ENCODE results near the gene TRMT13. TPM values are rescaled to one million over a fixed set of nuclear protein-coding genes. Genes with fewer than 3 reads are reported as not detected.
A peak's percentile ranks its signal among the peaks of the same experiment; 100 is the strongest.

The TRMT13 gene
- total and polyA plus RNA-seq, 9 of the 15 experiments (the other 6 are each of a cell fraction or from before 2014, with no cell fraction given) = 18.7 to 33.0 (median 28.9) TPM

DNA sequence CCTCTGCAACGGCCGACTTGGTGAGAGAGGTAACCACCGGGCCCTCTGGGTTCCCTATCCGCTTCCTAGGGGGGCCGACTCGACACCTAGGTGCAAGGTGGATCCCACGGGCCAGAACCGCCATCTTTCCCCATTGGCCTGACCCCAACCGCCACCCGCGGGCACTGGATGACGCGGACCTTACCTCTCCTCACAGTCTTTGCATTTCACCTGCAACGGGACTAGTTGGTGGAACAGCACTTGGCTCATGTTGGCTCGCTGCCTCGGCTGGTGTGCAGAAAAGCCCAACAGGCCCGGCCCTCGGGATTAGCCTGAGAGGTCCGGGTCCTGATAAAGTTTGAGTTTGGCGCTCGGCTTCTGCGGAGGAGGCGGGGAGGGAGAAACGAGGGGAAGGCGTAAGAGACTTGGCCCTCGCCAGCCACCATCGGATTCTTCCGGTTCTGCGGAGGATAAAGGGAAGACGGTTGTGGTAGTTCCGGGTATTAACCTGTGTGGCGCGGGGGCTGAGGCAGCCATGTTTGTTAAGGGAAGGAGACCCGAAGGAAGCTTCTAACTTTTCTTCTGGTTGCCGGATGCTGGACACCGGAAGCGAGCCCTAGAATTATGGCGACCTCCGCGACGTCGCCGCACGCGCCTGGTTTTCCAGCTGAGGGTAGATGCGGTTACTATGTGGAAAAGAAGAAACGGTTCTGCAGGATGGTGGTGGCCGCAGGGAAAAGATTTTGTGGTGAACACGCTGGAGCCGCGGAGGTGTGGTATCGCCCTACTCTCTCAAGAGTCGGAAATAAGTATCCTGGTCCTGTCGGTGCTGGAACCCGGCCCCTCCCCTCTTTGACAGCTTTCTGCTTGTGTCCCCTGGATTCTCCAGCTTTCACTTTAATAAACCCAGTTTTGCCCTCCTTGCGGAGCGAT lies at the start of gene TRMT13, which contains the start of gene SASS6 (continued):
- TF ChIP-seq, protein P1, sequence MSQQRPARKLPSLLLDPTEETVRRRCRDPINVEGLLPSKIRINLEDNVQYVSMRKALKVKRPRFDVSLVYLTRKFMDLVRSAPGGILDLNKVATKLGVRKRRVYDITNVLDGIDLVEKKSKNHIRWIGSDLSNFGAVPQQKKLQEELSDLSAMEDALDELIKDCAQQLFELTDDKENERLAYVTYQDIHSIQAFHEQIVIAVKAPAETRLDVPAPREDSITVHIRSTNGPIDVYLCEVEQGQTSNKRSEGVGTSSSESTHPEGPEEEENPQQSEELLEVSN (IDR thresholded peaks at IDR 0.05; ENCODE audit: borderline replicate concordance in 1 of 2, extremely low read depth in 1 of 2, insufficient read depth in 1 of 2, insufficient read length in 1 of 2, low read depth in 1 of 2, low read length in 1 of 2, poor library complexity in 1 of 2, severe bottlenecking in 1 of 2) = peak; percentile 81 to 87
- peak; percentile 85 for TF ChIP-seq TBP (optimal IDR thresholded peaks at IDR 0.05; ENCODE audit: low read depth, low read length)
- TF ChIP-seq CEBPB (tag; IDR thresholded peaks at IDR 0.05) = no peak
- TF ChIP-seq, protein P2, sequence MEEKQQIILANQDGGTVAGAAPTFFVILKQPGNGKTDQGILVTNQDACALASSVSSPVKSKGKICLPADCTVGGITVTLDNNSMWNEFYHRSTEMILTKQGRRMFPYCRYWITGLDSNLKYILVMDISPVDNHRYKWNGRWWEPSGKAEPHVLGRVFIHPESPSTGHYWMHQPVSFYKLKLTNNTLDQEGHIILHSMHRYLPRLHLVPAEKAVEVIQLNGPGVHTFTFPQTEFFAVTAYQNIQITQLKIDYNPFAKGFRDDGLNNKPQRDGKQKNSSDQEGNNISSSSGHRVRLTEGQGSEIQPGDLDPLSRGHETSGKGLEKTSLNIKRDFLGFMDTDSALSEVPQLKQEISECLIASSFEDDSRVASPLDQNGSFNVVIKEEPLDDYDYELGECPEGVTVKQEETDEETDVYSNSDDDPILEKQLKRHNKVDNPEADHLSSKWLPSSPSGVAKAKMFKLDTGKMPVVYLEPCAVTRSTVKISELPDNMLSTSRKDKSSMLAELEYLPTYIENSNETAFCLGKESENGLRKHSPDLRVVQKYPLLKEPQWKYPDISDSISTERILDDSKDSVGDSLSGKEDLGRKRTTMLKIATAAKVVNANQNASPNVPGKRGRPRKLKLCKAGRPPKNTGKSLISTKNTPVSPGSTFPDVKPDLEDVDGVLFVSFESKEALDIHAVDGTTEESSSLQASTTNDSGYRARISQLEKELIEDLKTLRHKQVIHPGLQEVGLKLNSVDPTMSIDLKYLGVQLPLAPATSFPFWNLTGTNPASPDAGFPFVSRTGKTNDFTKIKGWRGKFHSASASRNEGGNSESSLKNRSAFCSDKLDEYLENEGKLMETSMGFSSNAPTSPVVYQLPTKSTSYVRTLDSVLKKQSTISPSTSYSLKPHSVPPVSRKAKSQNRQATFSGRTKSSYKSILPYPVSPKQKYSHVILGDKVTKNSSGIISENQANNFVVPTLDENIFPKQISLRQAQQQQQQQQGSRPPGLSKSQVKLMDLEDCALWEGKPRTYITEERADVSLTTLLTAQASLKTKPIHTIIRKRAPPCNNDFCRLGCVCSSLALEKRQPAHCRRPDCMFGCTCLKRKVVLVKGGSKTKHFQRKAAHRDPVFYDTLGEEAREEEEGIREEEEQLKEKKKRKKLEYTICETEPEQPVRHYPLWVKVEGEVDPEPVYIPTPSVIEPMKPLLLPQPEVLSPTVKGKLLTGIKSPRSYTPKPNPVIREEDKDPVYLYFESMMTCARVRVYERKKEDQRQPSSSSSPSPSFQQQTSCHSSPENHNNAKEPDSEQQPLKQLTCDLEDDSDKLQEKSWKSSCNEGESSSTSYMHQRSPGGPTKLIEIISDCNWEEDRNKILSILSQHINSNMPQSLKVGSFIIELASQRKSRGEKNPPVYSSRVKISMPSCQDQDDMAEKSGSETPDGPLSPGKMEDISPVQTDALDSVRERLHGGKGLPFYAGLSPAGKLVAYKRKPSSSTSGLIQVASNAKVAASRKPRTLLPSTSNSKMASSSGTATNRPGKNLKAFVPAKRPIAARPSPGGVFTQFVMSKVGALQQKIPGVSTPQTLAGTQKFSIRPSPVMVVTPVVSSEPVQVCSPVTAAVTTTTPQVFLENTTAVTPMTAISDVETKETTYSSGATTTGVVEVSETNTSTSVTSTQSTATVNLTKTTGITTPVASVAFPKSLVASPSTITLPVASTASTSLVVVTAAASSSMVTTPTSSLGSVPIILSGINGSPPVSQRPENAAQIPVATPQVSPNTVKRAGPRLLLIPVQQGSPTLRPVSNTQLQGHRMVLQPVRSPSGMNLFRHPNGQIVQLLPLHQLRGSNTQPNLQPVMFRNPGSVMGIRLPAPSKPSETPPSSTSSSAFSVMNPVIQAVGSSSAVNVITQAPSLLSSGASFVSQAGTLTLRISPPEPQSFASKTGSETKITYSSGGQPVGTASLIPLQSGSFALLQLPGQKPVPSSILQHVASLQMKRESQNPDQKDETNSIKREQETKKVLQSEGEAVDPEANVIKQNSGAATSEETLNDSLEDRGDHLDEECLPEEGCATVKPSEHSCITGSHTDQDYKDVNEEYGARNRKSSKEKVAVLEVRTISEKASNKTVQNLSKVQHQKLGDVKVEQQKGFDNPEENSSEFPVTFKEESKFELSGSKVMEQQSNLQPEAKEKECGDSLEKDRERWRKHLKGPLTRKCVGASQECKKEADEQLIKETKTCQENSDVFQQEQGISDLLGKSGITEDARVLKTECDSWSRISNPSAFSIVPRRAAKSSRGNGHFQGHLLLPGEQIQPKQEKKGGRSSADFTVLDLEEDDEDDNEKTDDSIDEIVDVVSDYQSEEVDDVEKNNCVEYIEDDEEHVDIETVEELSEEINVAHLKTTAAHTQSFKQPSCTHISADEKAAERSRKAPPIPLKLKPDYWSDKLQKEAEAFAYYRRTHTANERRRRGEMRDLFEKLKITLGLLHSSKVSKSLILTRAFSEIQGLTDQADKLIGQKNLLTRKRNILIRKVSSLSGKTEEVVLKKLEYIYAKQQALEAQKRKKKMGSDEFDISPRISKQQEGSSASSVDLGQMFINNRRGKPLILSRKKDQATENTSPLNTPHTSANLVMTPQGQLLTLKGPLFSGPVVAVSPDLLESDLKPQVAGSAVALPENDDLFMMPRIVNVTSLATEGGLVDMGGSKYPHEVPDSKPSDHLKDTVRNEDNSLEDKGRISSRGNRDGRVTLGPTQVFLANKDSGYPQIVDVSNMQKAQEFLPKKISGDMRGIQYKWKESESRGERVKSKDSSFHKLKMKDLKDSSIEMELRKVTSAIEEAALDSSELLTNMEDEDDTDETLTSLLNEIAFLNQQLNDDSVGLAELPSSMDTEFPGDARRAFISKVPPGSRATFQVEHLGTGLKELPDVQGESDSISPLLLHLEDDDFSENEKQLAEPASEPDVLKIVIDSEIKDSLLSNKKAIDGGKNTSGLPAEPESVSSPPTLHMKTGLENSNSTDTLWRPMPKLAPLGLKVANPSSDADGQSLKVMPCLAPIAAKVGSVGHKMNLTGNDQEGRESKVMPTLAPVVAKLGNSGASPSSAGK (IDR thresholded peaks at IDR 0.05) = peak; percentile 95
- TF ChIP-seq, protein P3, sequence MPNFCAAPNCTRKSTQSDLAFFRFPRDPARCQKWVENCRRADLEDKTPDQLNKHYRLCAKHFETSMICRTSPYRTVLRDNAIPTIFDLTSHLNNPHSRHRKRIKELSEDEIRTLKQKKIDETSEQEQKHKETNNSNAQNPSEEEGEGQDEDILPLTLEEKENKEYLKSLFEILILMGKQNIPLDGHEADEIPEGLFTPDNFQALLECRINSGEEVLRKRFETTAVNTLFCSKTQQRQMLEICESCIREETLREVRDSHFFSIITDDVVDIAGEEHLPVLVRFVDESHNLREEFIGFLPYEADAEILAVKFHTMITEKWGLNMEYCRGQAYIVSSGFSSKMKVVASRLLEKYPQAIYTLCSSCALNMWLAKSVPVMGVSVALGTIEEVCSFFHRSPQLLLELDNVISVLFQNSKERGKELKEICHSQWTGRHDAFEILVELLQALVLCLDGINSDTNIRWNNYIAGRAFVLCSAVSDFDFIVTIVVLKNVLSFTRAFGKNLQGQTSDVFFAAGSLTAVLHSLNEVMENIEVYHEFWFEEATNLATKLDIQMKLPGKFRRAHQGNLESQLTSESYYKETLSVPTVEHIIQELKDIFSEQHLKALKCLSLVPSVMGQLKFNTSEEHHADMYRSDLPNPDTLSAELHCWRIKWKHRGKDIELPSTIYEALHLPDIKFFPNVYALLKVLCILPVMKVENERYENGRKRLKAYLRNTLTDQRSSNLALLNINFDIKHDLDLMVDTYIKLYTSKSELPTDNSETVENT (CRISPR knock-in tag; IDR thresholded peaks at IDR 0.05) = 0 out of 2 replicates have a peak, but pooled peaks have one; percentile 33
- TF ChIP-seq EWSR1 (IDR thresholded peaks at IDR 0.05; ENCODE audit: borderline replicate concordance, low read depth, partially characterized antibody) = no peak
- TF ChIP-seq, protein P4, sequence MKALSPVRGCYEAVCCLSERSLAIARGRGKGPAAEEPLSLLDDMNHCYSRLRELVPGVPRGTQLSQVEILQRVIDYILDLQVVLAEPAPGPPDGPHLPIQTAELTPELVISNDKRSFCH (CRISPR knock-in tag; IDR thresholded peaks at IDR 0.05) = no peak
- TF ChIP-seq, protein P4 (tag; IDR thresholded peaks at IDR 0.05) = no peak
- peak; percentile 74; the same call in 1 of the 2 replicates for TF ChIP-seq XRCC5 (IDR thresholded peaks at IDR 0.05; ENCODE audit: low read depth, low read length)
- no peak for TF ChIP-seq PRMT5 (CRISPR knock-in tag; IDR thresholded peaks at IDR 0.05)

Measured in K562 (cell line).